GM15510 (cell line): ENCODE results near the gene RPTOR.

Experiments
- POLR2A ChIP-seq: IDR thresholded peaks from 3 replicates; pipeline ENCODE4 v1.6.1; 2011; ENCODE audit warnings: borderline replicate concordance; ENCODE audit not compliant: insufficient read length; ENCODE audit errors: extremely low read depth

The RPTOR gene

GRCh38 chr17:80955671-80956280 is 411.1 kb downstream of the RPTOR start:
- TF ChIP-seq POLR2A = no peak

DNA sequence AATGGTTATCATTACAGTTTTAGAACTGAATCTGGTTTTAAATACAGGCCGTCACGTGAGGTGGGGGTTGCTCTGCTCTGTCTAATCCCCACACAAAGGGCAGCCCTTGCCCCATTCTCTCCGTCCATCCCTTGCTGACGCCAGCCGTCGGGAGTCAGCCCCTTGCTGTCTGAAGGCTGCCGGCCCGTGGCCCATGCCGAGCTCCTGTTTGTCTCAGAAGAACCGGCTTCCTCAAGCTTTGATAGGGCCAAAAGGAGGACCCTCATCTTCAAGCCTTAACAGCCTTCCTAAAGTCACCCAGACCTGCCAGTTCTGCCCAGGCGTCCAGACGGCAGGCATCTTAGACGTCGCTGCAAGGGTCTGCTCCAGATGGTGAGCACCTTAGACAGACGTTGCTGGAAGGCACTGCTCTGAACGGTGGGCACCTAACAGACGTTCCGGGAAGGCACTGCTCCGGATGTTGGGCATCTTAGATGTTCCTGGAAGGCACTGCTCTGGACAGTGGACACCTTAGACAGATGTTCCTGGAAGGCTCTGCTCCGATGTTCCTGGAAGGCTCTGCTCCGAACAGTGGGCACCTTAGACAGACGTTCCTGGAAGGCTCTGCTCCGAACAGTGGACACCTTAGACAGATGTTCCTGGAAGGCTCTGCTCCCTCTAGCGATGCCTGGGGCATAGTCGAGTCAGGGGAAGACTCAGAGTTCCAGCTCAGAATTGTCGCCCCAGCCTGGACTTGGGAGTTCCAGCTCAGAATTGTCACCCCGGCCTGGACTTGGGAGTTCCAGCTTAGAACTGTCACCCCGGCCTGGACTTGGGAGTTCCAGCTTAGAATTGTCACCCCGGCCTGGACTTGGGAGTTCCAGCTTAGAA is 411.9 kb downstream of the RPTOR start:
- no peak for TF ChIP-seq POLR2A

- TF ChIP-seq POLR2A = no peak
Measured at GRCh38 chr17:80957461-80957941, 412.9 kb downstream of the RPTOR start.

DNA sequence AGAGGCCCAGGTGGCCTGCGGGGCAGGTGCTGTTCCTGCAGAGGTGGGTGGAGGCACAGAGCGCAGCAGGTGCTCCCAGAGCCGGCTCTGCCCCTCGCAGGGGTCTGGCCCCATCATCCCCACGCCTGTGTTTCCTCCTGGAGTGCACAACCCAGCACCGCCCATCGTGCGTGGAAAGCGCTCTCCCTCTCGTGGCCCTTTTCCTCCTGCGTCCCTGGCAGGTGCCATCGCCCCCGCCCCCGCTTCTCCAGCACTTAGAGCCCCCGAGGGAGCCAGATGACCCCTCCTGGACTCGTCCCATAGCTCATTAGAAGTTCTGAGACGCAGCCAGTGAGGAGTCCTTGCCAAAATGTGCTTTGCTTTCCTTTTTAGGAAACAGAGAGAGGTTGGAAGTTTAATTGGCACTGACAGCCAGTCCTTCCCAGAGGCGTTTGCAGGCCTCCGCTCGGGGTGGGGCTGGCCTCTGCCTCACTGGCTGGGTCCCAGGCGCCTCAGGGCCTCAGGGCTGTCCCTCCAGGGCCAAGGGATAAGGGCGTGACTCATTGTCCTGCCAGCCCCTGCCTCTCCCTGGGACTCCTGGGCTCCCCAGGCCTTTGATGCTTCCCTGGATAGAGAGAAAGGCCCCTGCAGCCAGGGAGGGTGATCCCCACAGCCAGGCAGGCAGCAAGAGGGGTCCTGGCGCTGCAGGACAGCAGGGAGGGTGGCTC is 414.8 kb downstream of the RPTOR start:
- no peak for TF ChIP-seq POLR2A

DNA sequence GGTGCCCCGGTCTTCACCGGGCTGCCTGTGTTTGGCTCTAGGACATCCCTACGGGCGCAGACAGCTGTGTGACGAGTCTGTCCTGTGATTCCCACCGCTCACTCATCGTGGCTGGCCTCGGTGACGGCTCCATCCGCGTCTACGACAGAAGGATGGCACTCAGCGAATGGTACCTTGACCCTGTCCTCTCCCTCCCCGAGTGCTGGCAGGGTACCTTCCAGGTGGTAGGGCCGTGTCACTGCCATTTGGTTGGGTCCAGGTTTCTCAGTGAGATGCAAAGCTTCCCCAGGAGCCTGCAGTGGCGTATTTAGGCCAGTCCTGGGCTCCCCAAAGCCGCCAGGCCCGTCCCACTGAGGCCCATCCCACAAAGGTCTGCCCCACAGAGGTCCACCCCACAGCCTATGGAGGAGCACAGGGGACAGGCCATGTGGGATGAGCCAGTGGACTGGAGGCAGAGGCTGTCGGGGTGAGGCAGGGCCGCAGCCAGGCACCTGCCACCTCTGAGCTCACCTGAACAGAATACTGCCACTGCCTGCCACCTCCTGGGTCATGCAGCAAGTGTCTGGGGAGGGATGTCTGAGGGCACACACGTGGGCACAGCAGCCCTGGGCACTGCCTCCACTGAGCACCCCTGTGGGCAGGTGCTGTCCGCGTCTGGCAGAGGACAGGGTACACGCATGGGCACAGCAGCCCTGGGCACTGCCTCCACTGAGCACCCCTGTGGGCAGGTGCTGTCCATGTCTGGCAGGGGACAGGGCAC is 415.6 kb downstream of the RPTOR start:
- TF ChIP-seq POLR2A = no peak

- TF ChIP-seq POLR2A = no peak
Measured at GRCh38 chr17:80960797-80961452, 416.3 kb downstream of the RPTOR start.

GRCh38 chr17:80961541-80962330 is 417.1 kb downstream of the RPTOR start:
- no peak for TF ChIP-seq POLR2A

DNA sequence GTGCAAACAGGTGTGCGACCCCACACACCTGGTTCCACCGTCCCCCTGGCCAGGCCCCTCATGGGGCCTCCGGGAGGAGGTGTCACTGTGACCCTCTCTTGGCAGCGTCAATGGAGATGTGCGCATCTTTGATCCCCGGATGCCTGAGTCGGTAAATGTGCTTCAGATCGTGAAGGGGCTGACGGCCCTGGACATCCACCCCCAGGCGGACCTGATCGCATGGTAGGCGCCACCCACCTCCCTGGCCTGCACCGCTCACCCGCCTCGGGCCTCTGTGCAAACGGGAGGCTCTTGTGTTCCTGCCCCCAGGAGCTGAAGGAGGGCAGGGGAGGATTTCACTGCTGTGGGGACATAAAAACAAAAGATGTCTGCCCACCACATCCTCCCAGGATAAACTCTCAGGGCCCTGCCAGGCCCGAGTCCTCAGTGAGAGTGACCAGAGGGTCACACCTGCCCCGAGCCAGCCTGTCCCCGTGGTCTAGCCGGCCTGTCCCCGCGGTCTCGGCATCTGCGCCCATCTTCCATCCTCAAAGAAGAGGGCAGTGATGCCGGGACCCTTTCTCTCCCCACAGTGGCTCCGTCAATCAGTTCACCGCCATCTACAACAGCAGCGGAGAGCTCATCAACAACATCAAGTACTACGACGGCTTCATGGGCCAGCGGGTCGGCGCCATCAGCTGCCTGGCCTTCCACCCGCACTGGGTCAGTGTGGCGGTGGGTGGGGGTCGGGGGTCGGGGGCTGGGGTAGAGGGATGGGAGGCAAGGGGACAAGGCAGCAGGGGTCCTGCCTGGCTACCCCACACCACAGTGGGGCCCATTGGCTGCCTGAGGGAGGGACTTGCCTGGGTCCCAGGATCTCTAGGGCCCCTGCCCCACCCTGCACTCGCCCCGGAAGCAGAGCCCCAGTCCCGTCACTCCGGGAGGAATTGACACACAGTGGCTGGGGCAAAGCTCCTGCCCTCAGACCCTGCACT is 418.0 kb downstream of the RPTOR start:
- TF ChIP-seq POLR2A = no peak

DNA sequence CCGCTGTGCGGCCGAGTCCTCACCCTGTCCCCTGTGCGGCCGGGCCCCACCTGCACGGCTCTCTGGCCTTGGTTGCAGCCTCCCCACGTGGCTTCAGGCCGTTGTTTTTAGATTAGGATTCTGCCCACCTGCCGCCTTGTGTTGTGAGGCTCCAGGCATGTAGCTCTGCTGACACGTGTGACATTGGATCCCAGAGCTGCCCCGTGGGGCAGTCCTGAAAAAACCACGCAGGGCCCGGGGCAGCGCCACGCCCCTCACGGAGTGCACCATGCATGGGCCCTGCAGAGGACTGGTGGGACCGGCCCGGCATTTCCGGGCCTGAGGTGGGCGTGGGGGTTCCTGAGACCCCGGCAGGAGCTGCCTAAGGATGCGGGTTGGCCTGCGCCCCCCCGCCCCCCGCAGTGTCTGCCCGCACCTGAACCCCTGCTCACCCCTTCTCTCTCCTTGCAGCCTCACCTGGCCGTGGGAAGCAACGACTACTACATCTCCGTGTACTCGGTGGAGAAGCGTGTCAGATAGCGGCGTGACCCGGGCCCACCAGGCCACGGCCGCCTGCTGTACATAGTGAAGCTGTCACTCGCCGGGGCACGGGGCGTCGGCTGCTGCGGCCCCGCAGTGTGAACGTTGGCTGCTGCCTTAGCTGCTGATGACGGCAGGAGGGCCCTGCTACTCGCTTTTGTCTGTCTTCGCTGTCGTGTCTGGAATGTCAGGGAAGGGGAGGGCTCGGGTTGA is 419.3 kb downstream of the RPTOR start:
- no peak for TF ChIP-seq POLR2A

- TF ChIP-seq POLR2A = no peak
Measured at GRCh38 chr17:80964544-80964856, 419.9 kb downstream of the RPTOR start.

DNA sequence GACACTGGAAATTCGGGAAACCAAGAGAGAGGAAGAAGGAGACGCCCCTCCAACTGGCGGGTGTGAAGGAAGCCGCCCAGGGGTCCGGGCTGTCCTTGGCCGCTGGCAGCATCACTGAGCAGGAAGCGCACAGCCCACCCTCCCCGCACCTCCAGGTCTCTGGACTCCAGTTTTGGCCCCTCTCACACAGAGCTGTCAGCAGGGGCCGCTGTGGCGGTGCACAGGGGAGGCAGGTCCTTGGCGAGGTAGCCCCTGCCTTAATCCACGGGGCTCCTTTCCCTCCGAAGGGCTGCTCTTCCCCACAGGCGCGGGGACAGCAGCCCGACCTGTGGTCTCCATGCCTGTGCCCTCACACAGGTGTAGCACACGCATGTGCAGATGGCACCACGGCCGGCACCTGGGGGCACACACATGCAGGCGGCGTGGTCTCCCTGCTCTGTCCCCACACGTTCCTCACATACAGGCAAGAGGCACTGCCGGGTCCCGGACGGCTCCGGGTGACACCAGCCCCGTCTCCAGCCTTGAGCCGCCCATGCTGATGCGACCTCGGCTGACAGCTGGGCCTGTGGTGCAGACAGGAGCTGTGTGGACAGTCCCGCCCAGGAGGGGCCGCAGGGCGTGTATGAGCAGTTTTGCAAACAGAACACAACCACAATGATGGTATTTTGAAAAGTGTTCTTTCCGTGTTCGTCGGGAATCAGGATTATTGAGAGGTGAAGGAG is 420.4 kb downstream of the RPTOR start:
- TF ChIP-seq POLR2A = no peak
